NT2/D1 (cell line): ENCODE results near the gene BACH1.

Experiments used
- DNase-seq: peaks from one replicate; pipeline ENCODE4 v3.0.0-alpha.2; 2011; ENCODE audit warnings: low read depth, low spot score
- H3K27me3 ChIP-seq: 2 replicates; pipeline ENCODE4 v1.6.0; 2011; ENCODE audit warnings: mild to moderate bottlenecking; ENCODE audit not compliant: insufficient read length, insufficient read depth
- H3K36me3 ChIP-seq: 2 replicates; pipeline ENCODE4 v1.6.1; 2011; ENCODE audit warnings: mild to moderate bottlenecking, low read length, mixed read lengths; ENCODE audit not compliant: insufficient read depth, insufficient read length
- H3K4me1 ChIP-seq: 2 replicates; pipeline ENCODE4 v1.5.1; 2011; ENCODE audit not compliant: insufficient read depth, insufficient read length
- H3K4me3 ChIP-seq: 2 replicates; pipeline ENCODE4 v1.5.1; 2011; ENCODE audit warnings: low read depth; ENCODE audit not compliant: insufficient read length
- H3K9ac ChIP-seq: 2 replicates; pipeline ENCODE4 v1.6.0; 2011; ENCODE audit warnings: low read depth; ENCODE audit not compliant: insufficient read length
- H3K9me3 ChIP-seq: 2 replicates; pipeline ENCODE4 v1.5.1; 2011; ENCODE audit warnings: mild to moderate bottlenecking, low read length; ENCODE audit not compliant: insufficient read depth
- SUZ12 ChIP-seq: IDR thresholded peaks from 2 replicates; pipeline ENCODE4 v1.6.1; 2011; ENCODE audit not compliant: insufficient read length, insufficient read depth; ENCODE audit errors: extremely low read depth
- YY1 ChIP-seq: IDR thresholded peaks from 2 replicates; pipeline ENCODE4 v1.6.1; 2011; ENCODE audit not compliant: insufficient read length, insufficient read depth
- ZNF274 ChIP-seq: IDR thresholded peaks from 2 replicates; pipeline ENCODE4 v1.6.1; 2011; ENCODE audit warnings: mild to moderate bottlenecking, low read depth, low read length

BACH1 gene

GRCh38 chr21:29316029-29316742 lies 17.5 kb downstream of the BACH1 start:
- H3K4me1 ChIP-seq, result no peaks in the 10 kb centered on the region
- H3K4me3 ChIP-seq, result no peak overlapping the region
- H3K9ac ChIP-seq, result no peak overlapping the region
- H3K36me3 ChIP-seq, result peaks cover 5% of the 10 kb centered on the region
- no peaks in the 10 kb centered on the region for H3K27me3 ChIP-seq
- H3K9me3 ChIP-seq, result peaks cover 7% of the 10 kb centered on the region; the same call in 1 of the 2 replicates
- DNase-seq, result no peak
- no peak for TF ChIP-seq ZNF274
- no peak for TF ChIP-seq SUZ12
- TF ChIP-seq YY1, result no peak

- Histone ChIP-seq H3K9me3 (peaks cover 13% of the 10 kb centered on the region; the same call in 1 of the 2 replicates), H3K4me1 (no peaks in the 10 kb centered on the region), H3K9ac (no peak overlapping the region)
These were observed 18.1 kb downstream of the BACH1 start for GRCh38 chr21:29316806-29317205.

GRCh38 chr21:29318354-29318753 lies 19.6 kb downstream of the BACH1 start:
- Histone ChIP-seq H3K36me3 (peaks cover 20% of the 10 kb centered on the region), H3K27me3 (no peaks in the 10 kb centered on the region), H3K9me3 (peaks cover 14% of the 10 kb centered on the region; the same call in 1 of the 2 replicates), H3K9ac (no peak overlapping the region), H3K4me3 (no peak overlapping the region), H3K4me1 (no peaks in the 10 kb centered on the region)
- TF ChIP-seq ZNF274 (no peak), SUZ12 (no peak), YY1 (no peak)
- DNase-seq, result no peak

More at GRCh38 chr21:29316806-29317205, 18.1 kb downstream of the BACH1 start:
- H3K27me3 ChIP-seq, result no peaks in the 10 kb centered on the region
- peaks cover 10% of the 10 kb centered on the region for H3K36me3 ChIP-seq
- DNase-seq, result no peak
- TF ChIP-seq SUZ12 (no peak), YY1 (no peak), ZNF274 (no peak)
- no peak overlapping the region for H3K4me3 ChIP-seq

- H3K9ac ChIP-seq, result no peak overlapping the region
- peaks cover 25% of the 10 kb centered on the region for H3K36me3 ChIP-seq
- H3K4me1 ChIP-seq, result no peaks in the 10 kb centered on the region
- H3K9me3 ChIP-seq, result peaks cover 14% of the 10 kb centered on the region; the same call in 1 of the 2 replicates
- H3K27me3 ChIP-seq, result no peaks in the 10 kb centered on the region
- H3K4me3 ChIP-seq, result no peak overlapping the region
- no peak for DNase-seq
- TF ChIP-seq ZNF274 (no peak), YY1 (no peak), SUZ12 (no peak)
These were observed 21.3 kb downstream of the BACH1 start for GRCh38 chr21:29320031-29320430.

- peaks cover 29% of the 10 kb centered on the region for H3K36me3 ChIP-seq
- DNase-seq, result no peak
- no peak for TF ChIP-seq ZNF274
- no peak for TF ChIP-seq SUZ12
- TF ChIP-seq YY1, result no peak
These were observed 22.5 kb downstream of the BACH1 start for GRCh38 chr21:29321217-29321616.

GRCh38 chr21:29321932-29322928 lies 23.5 kb downstream of the BACH1 start:
- Histone ChIP-seq H3K9ac (no peak overlapping the region), H3K4me3 (no peak overlapping the region), H3K36me3 (peaks cover 39% of the 10 kb centered on the region), H3K27me3 (no peaks in the 10 kb centered on the region), H3K4me1 (no peaks in the 10 kb centered on the region), H3K9me3 (peaks cover 14% of the 10 kb centered on the region; the same call in 1 of the 2 replicates)
- no peak for TF ChIP-seq YY1
- TF ChIP-seq SUZ12, result no peak
- TF ChIP-seq ZNF274, result no peak
- DNase-seq, result no peak

More at GRCh38 chr21:29321217-29321616, 22.5 kb downstream of the BACH1 start:
- H3K4me1 ChIP-seq, result no peaks in the 10 kb centered on the region
- H3K9me3 ChIP-seq, result peaks cover 14% of the 10 kb centered on the region; the same call in 1 of the 2 replicates
- H3K9ac ChIP-seq, result no peak overlapping the region
- no peaks in the 10 kb centered on the region for H3K27me3 ChIP-seq
- no peak overlapping the region for H3K4me3 ChIP-seq

GRCh38 chr21:29323189-29323588 lies 24.5 kb downstream of the BACH1 start:
- Histone ChIP-seq H3K27me3 (no peaks in the 10 kb centered on the region), H3K36me3 (peaks cover 47% of the 10 kb centered on the region), H3K4me1 (no peaks in the 10 kb centered on the region), H3K4me3 (no peak overlapping the region), H3K9ac (no peak overlapping the region), H3K9me3 (peaks cover 14% of the 10 kb centered on the region; the same call in 1 of the 2 replicates)
- TF ChIP-seq SUZ12, result no peak
- TF ChIP-seq ZNF274, result no peak
- TF ChIP-seq YY1, result no peak
- DNase-seq, result no peak
